Measurements from ENCODE around the gene ORAI3.

GRCh38 chr16:31001507-31002249 lies 52.8 kb downstream of the ORAI3 start:
- TF ChIP-seq USF2 (IDR thresholded peaks at IDR 0.05; ENCODE audit: borderline replicate concordance, low read depth, low read length) = no peak
- no peak for TF ChIP-seq EP300 (IDR thresholded peaks at IDR 0.05; ENCODE audit: borderline replicate concordance in 1 of 2, low read depth in 1 of 2, low read length in 1 of 2)
- no peak for TF ChIP-seq MAX (IDR thresholded peaks at IDR 0.05; ENCODE audit: low read depth)
- no peak for TF ChIP-seq CTCF (IDR thresholded peaks at IDR 0.05)
- no peak for TF ChIP-seq ELF1 (IDR thresholded peaks at IDR 0.05)
- TF ChIP-seq RAD21 (IDR thresholded peaks at IDR 0.05; ENCODE audit: low read length) = no peak
- TF ChIP-seq GATA2 (CRISPR knock-in tag; IDR thresholded peaks at IDR 0.05) = no peak
- TF ChIP-seq POLR2AphosphoS5 (IDR thresholded peaks at IDR 0.05; ENCODE audit: low read depth, low read length) = no peak
- TF ChIP-seq NRF1 (IDR thresholded peaks at IDR 0.05; ENCODE audit: low read depth, low read length) = no peak
- no peak for TF ChIP-seq ZBTB33 (IDR thresholded peaks at IDR 0.05; ENCODE audit: borderline replicate concordance, low read depth)
